DOHH2 (cell line): ENCODE data around the gene SCAMP4.

Experiments used
- H3F3A ChIP-seq: fragments of 200-600 bp; sonication (generic), shearing (Covaris generic); 2 replicates; pipeline ENCODE4 v1.6.0; 2016; ENCODE audit warnings: antibody characterized with exemption, mild to moderate bottlenecking; ENCODE audit not compliant: control insufficient read depth, insufficient read depth
- H3K27ac ChIP-seq: fragments of 200-600 bp; sonication (generic); 2 replicates; pipeline ENCODE4 v1.5.1; 2014; ENCODE audit warnings: low read depth, mild to moderate bottlenecking, low read length, moderate library complexity
- H3K27me3 ChIP-seq: fragments of 200-600 bp; sonication (generic); 2 replicates; pipeline ENCODE4 v1.6.1; 2014; ENCODE audit warnings: mild to moderate bottlenecking, low read length, mixed read lengths; ENCODE audit not compliant: control insufficient read depth
- H3K36me3 ChIP-seq: fragments of 200-600 bp; sonication (generic); 2 replicates; pipeline ENCODE4 v1.6.1; 2014; ENCODE audit warnings: mild to moderate bottlenecking, low read length, moderate library complexity, mixed read lengths; ENCODE audit not compliant: control insufficient read depth
- H3K4me1 ChIP-seq: fragments of 200-600 bp; sonication (generic); 2 replicates; pipeline ENCODE4 v1.6.1; 2014; ENCODE audit warnings: mild to moderate bottlenecking, low read length, mixed read lengths; ENCODE audit not compliant: control insufficient read depth
- H3K4me2 ChIP-seq: fragments of 200-600 bp; sonication (generic); 2 replicates; pipeline ENCODE4 v1.6.0; 2014; ENCODE audit warnings: mild to moderate bottlenecking, low read length, moderate library complexity
- H3K4me3 ChIP-seq: fragments of 200-600 bp; sonication (generic); 2 replicates; pipeline ENCODE4 v1.5.1; 2014; ENCODE audit warnings: mild to moderate bottlenecking, low read length, mixed read lengths
- H3K79me2 ChIP-seq: fragments of 200-600 bp; sonication (generic); 2 replicates; pipeline ENCODE4 v1.6.1; 2014; ENCODE audit warnings: mild to moderate bottlenecking, low read length, mixed read lengths; ENCODE audit not compliant: control insufficient read depth
- H3K9me2 ChIP-seq: fragments of 200-600 bp; sonication (generic); replicated peaks from 2 replicates; pipeline ENCODE4 v1.6.1; 2014; ENCODE audit warnings: mild to moderate bottlenecking, low read length, mixed read lengths; ENCODE audit not compliant: control insufficient read depth
- H3K9me3 ChIP-seq: fragments of 200-600 bp; sonication (generic); 2 replicates; pipeline ENCODE4 v1.6.1; 2014; ENCODE audit warnings: antibody characterized with exemption, low read length, mixed read lengths; ENCODE audit not compliant: control insufficient read depth, insufficient read depth
- H4K20me1 ChIP-seq: fragments of 200-600 bp; sonication (generic); 2 replicates; pipeline ENCODE4 v1.6.0; 2014; ENCODE audit warnings: low read depth, mild to moderate bottlenecking, antibody characterized with exemption, low read length, moderate library complexity; ENCODE audit not compliant: control insufficient read depth, insufficient read depth
- CTCF ChIP-seq: fragments of 200-600 bp; sonication (generic); IDR thresholded peaks from one replicate; pipeline ENCODE4 v1.5.1; 2014; ENCODE audit warnings: antibody characterized with exemption, mild to moderate bottlenecking, low read depth, low read length; ENCODE audit not compliant: poor library complexity, severe bottlenecking
- EZH2phosphoT487 ChIP-seq: fragments of 200-600 bp; sonication (generic); IDR thresholded peaks from 2 replicates; pipeline ENCODE4 v1.6.1; 2017; ENCODE audit warnings: borderline replicate concordance, mild to moderate bottlenecking, antibody characterized with exemption, low read length, moderate library complexity, mixed read lengths

SCAMP4 gene

GRCh38 chr19:1859331-1859781 is 45.8 kb upstream of the SCAMP4 start:
- Histone ChIP-seq H3K9me3 (no peaks in the 10 kb centered on the region), H3K36me3 (peaks cover 2% of the 10 kb centered on the region; the same call in 1 of the 2 replicates), H3F3A (peaks cover 18% of the 10 kb centered on the region), H3K4me2 (peak overlapping the region; percentile 83), H3K4me3 (no peak overlapping the region), H3K27me3 (no peaks in the 10 kb centered on the region), H4K20me1 (0 out of 2 replicates have a peak, but pooled peaks cover 10% of the 10 kb centered on the region), H3K27ac (no peak overlapping the region), H3K9me2 (no peaks in the 10 kb centered on the region), H3K4me1 (peaks cover 78% of the 10 kb centered on the region), H3K79me2 (peaks cover 83% of the 10 kb centered on the region)
- TF ChIP-seq CTCF (no peak), EZH2phosphoT487 (no peak)

- Histone ChIP-seq H3F3A (peaks cover 18% of the 10 kb centered on the region), H3K4me1 (peaks cover 76% of the 10 kb centered on the region), H3K9me2 (no peaks in the 10 kb centered on the region), H4K20me1 (0 out of 2 replicates have a peak, but pooled peaks cover 10% of the 10 kb centered on the region), H3K27ac (no peak overlapping the region), H3K9me3 (no peaks in the 10 kb centered on the region), H3K27me3 (no peaks in the 10 kb centered on the region), H3K36me3 (peaks cover 3% of the 10 kb centered on the region; the same call in 1 of the 2 replicates), H3K4me3 (peak overlapping the region; percentile 34; the same call in 1 of the 2 replicates), H3K4me2 (peak overlapping the region; percentile 83), H3K79me2 (peaks cover 78% of the 10 kb centered on the region)
- TF ChIP-seq EZH2phosphoT487: no peak
- no peak for TF ChIP-seq CTCF
These were observed 45.0 kb upstream of the SCAMP4 start for GRCh38 chr19:1860042-1860775.

- peaks cover 8% of the 10 kb centered on the region; the same call in 1 of the 2 replicates for H3K36me3 ChIP-seq
- H3K27me3 ChIP-seq: no peaks in the 10 kb centered on the region
- no peaks in the 10 kb centered on the region for H3K9me2 ChIP-seq
- TF ChIP-seq CTCF (no peak), EZH2phosphoT487 (no peak)
- H3K27ac ChIP-seq: no peak overlapping the region
- peaks cover 71% of the 10 kb centered on the region for H3K4me1 ChIP-seq
- H4K20me1 ChIP-seq: 0 out of 2 replicates have a peak, but pooled peaks cover 4% of the 10 kb centered on the region
- peak overlapping the region; percentile 83 for H3K4me2 ChIP-seq
- H3K9me3 ChIP-seq: no peaks in the 10 kb centered on the region
- peak overlapping the region; percentile 80 for H3K4me3 ChIP-seq
- peaks cover 13% of the 10 kb centered on the region for H3F3A ChIP-seq
- H3K79me2 ChIP-seq: peaks cover 77% of the 10 kb centered on the region
These were observed 44.2 kb upstream of the SCAMP4 start for GRCh38 chr19:1860821-1861598.
